ENCODE measurements around the gene SLC25A21.
A peak's percentile ranks its signal among the peaks of the same experiment; 100 is the strongest.

The SLC25A21 gene

GRCh38 chr14:36791402-36791801 lies 381.0 kb downstream of the SLC25A21 start:
- Mint-ChIP-seq H3K27ac (no peak overlapping the region), H3K27me3 (no peaks in the 10 kb centered on the region), H3K9me3 (no peaks in the 10 kb centered on the region), H3K4me3 (no peak overlapping the region), H3K4me1 (no peaks in the 10 kb centered on the region)
- DNase-seq (no peak), ATAC-seq (no peak)

GRCh38 chr14:36785511-36785910 lies 386.9 kb downstream of the SLC25A21 start:
- DNase-seq (no peak), ATAC-seq (no peak)
- Mint-ChIP-seq H3K4me1 (no peaks in the 10 kb centered on the region), H3K27me3 (no peaks in the 10 kb centered on the region), H3K9me3 (peaks cover 7 to 14% of the 10 kb centered on the region in 2 donors), H3K4me3 (no peak overlapping the region), H3K27ac (no peak overlapping the region)

GRCh38 chr14:36784541-36784940 lies 387.9 kb downstream of the SLC25A21 start:
- H3K4me3 Mint-ChIP-seq = no peak overlapping the region
- H3K27ac Mint-ChIP-seq = no peak overlapping the region
- DNase-seq (no peak), ATAC-seq (no peak)
- H3K9me3 Mint-ChIP-seq = peaks cover 15 to 18% of the 10 kb centered on the region in 2 donors
- no peaks in the 10 kb centered on the region for H3K4me1 Mint-ChIP-seq
- no peaks in the 10 kb centered on the region for H3K27me3 Mint-ChIP-seq

GRCh38 chr14:36781897-36782296 lies 390.5 kb downstream of the SLC25A21 start:
- no peak for DNase-seq
- Mint-ChIP-seq H3K4me3 (no peak overlapping the region), H3K27ac (no peak overlapping the region), H3K27me3 (no peaks in the 10 kb centered on the region), H3K4me1 (no peaks in the 10 kb centered on the region), H3K9me3 (peaks cover 22% of the 10 kb centered on the region in 2 donors)
- ATAC-seq = no peak

GRCh38 chr14:36773558-36773957 lies 398.8 kb downstream of the SLC25A21 start:
- Mint-ChIP-seq H3K27ac (no peak overlapping the region), H3K4me3 (no peak overlapping the region), H3K9me3 (peaks cover 10 to 12% of the 10 kb centered on the region in 2 donors), H3K27me3 (no peaks in the 10 kb centered on the region), H3K4me1 (no peaks in the 10 kb centered on the region)
- ATAC-seq (no peak), DNase-seq (no peak)

GRCh38 chr14:36773136-36773540 lies 399.3 kb downstream of the SLC25A21 start:
- DNase-seq (no peak), ATAC-seq (no peak)
- Mint-ChIP-seq H3K9me3 (peaks cover 9 to 10% of the 10 kb centered on the region in 2 donors), H3K4me1 (no peaks in the 10 kb centered on the region), H3K4me3 (no peak overlapping the region), H3K27ac (no peak overlapping the region), H3K27me3 (no peaks in the 10 kb centered on the region)

- Mint-ChIP-seq H3K4me1 (no peaks in the 10 kb centered on the region), H3K27ac (no peak overlapping the region), H3K9me3 (peaks cover 6% of the 10 kb centered on the region in 2 donors), H3K27me3 (no peaks in the 10 kb centered on the region), H3K4me3 (no peak overlapping the region)
- DNase-seq = no peak
- no peak for ATAC-seq
Measured at GRCh38 chr14:36771028-36771640, 401.3 kb downstream of the SLC25A21 start.

- Mint-ChIP-seq H3K9me3 (no peaks in the 10 kb centered on the region), H3K4me1 (no peaks in the 10 kb centered on the region), H3K27ac (no peak overlapping the region), H3K4me3 (no peak overlapping the region), H3K27me3 (no peaks in the 10 kb centered on the region)
- DNase-seq (no peak), ATAC-seq (no peak)
Measured at GRCh38 chr14:36768638-36769337, 403.6 kb downstream of the SLC25A21 start.

- DNase-seq (no peak), ATAC-seq (no peak)
- H3K27me3 Mint-ChIP-seq = no peaks in the 10 kb centered on the region
- no peaks in the 10 kb centered on the region for H3K9me3 Mint-ChIP-seq
- H3K4me1 Mint-ChIP-seq = no peaks in the 10 kb centered on the region
- H3K27ac Mint-ChIP-seq = no peak overlapping the region
- H3K4me3 Mint-ChIP-seq = no peak overlapping the region
Measured at GRCh38 chr14:36767603-36768281, 404.7 kb downstream of the SLC25A21 start.

GRCh38 chr14:36766974-36767373 lies 405.4 kb downstream of the SLC25A21 start:
- H3K27me3 Mint-ChIP-seq = no peaks in the 10 kb centered on the region

GRCh38 chr14:36757734-36758601 lies 414.4 kb downstream of the SLC25A21 start:
- Mint-ChIP-seq H3K9me3 (peaks cover 8 to 10% of the 10 kb centered on the region in 2 donors), H3K27ac (no peak overlapping the region)

More at GRCh38 chr14:36766974-36767373, 405.4 kb downstream of the SLC25A21 start:
- no peaks in the 10 kb centered on the region for H3K9me3 Mint-ChIP-seq
- H3K4me1 Mint-ChIP-seq = no peaks in the 10 kb centered on the region
- no peak overlapping the region for H3K27ac Mint-ChIP-seq
- ATAC-seq = no peak
- no peak overlapping the region for H3K4me3 Mint-ChIP-seq
- no peak for DNase-seq

GRCh38 chr14:36756226-36756625 lies 416.2 kb downstream of the SLC25A21 start:
- ATAC-seq (no peak), DNase-seq (no peak)
- H3K4me1 Mint-ChIP-seq = no peaks in the 10 kb centered on the region
- H3K9me3 Mint-ChIP-seq = peaks cover 12 to 15% of the 10 kb centered on the region in 2 donors
- no peak overlapping the region for H3K4me3 Mint-ChIP-seq
- H3K27me3 Mint-ChIP-seq = no peaks in the 10 kb centered on the region
- H3K27ac Mint-ChIP-seq = peak overlapping the region in 1 of 2 donors; percentile 61

More at GRCh38 chr14:36757734-36758601, 414.4 kb downstream of the SLC25A21 start:
- Mint-ChIP-seq H3K4me1 (no peaks in the 10 kb centered on the region), H3K4me3 (no peak overlapping the region), H3K27me3 (no peaks in the 10 kb centered on the region)
- DNase-seq (no peak), ATAC-seq (no peak)

- Mint-ChIP-seq H3K4me1 (no peaks in the 10 kb centered on the region), H3K27ac (no peak overlapping the region), H3K9me3 (peaks cover 12 to 15% of the 10 kb centered on the region in 2 donors), H3K27me3 (no peaks in the 10 kb centered on the region), H3K4me3 (no peak overlapping the region)
- DNase-seq (no peak), ATAC-seq (no peak)
Measured at GRCh38 chr14:36755756-36756155, 416.6 kb downstream of the SLC25A21 start.

- Mint-ChIP-seq H3K27me3 (peaks cover 14% of the 10 kb centered on the region), H3K4me1 (no peaks in the 10 kb centered on the region), H3K27ac (no peak overlapping the region), H3K4me3 (no peak overlapping the region), H3K9me3 (peaks cover 12 to 31% of the 10 kb centered on the region in 2 donors)
- no peak for ATAC-seq
- no peak for DNase-seq
Measured at GRCh38 chr14:36751920-36752319, 420.5 kb downstream of the SLC25A21 start.

- H3K9me3 Mint-ChIP-seq = peaks cover 17 to 29% of the 10 kb centered on the region in 2 donors
- H3K4me1 Mint-ChIP-seq = no peaks in the 10 kb centered on the region
- ATAC-seq = no peak
- H3K27ac Mint-ChIP-seq = no peak overlapping the region
- peaks cover 14% of the 10 kb centered on the region for H3K27me3 Mint-ChIP-seq
- no peak overlapping the region for H3K4me3 Mint-ChIP-seq
- DNase-seq = no peak
Measured at GRCh38 chr14:36751106-36751505, 421.3 kb downstream of the SLC25A21 start.

Measured in stimulated activated naive CD8-positive, alpha-beta T cell treated with anti-CD3 and anti-CD28 coated beads, Interleukin-15, amount 100 ng/mL, for 72 hours (primary cell).